ENCODE data around the gene SLC25A51.

The SLC25A51 gene

DNA sequence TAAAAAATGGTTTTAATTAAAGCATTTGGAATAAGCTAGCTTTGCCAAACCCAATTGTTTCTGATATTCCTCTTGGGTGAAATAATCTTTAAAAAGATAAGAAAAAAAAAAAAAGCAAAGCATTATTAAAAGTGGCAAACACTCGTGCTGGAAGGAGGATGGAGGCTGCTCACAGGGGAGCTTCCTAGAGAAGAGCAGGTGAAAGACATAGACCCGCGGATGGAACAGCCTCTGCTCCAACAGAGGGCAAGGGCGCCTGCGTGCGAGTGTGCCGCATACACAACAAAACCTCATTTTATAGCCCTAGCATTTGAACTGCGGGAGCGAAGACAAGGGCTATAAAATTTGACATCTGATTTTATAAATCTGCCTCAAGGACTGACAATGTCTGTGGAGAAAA, 33.4 kb upstream of the SLC25A51 start:
- DNase-seq (ENCODE audit: low spot score) = no peak

DNA sequence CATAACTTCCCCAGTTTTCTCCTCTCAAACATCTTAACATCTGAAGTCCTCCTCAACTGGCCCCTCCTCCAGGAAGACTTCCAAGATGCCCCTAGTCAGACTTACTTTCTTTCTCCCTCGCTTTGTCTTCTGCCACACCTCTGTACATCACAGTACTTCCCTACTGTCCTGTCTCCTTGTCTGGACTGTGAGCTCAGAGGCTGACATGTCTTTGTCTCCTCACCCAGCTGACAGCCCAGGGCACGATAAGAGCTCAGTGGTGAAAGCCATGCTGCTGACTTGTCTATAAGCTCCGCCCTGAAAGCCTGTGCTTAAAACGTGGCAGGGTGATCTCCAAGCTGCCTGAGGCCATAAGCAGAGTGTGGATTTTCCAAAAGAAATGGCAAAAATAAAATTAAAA, 33.0 kb upstream of the SLC25A51 start:
- no peak for DNase-seq (ENCODE audit: low spot score)

DNA sequence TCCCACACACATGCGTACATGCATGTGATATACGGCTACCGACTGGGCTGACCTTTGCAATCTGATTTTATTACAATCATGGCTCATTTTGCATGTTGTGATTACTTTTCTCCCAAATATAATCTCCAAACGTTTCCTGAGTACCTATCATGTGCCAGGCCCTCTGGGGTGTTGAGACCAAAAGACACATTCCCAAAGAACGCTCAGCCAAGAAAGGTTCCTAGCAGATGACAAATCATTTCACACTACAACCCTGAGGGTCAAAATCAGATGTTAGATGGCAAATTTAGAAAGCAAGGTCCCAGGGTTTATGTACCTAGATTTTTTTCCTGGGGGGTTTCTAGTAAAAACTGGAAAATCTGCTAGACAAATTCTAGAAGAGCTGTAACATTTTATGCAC, 32.4 kb upstream of the SLC25A51 start:
- DNase-seq (ENCODE audit: low spot score) = no peak

DNA sequence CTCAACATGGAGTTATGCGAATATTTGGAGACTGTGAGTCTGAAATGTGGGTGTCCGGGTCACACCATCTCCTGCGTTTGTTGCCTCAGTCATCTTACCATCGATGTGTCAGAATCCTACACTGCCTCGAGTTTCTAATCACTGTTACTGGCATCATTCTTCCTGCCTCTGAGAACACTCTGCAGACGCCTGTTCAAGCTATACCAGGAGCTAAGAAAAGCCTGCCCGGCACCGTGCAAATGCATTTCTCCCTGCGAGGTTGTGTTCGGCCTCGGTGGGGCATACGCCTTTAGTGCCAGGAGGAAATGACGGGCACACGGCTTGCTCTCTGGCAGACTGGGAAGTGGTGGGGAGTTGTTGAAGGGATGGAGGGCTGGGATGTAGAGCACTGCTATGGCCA, 31.2 kb upstream of the SLC25A51 start:
- DNase-seq (ENCODE audit: low spot score) = no peak

DNA sequence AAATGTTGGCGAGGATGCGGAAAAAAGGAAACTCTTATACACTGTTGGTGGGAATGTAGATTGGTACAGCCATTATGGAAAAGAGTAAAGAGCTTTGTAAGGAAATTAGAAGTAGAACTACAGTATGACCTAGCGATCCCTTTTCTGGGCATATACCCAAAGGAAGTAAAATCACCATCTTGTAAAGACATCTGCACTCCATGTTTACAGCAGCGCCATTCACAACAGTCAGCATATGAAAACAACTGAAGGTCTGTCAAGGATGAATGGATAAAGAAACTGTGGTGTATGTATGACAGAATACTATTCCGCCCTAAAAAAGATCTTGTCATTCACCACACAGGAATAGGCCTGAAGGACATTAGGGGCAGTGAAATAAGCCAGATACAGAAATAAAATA, 27.7 kb upstream of the SLC25A51 start:
- no peak for DNase-seq (ENCODE audit: low spot score)

DNA sequence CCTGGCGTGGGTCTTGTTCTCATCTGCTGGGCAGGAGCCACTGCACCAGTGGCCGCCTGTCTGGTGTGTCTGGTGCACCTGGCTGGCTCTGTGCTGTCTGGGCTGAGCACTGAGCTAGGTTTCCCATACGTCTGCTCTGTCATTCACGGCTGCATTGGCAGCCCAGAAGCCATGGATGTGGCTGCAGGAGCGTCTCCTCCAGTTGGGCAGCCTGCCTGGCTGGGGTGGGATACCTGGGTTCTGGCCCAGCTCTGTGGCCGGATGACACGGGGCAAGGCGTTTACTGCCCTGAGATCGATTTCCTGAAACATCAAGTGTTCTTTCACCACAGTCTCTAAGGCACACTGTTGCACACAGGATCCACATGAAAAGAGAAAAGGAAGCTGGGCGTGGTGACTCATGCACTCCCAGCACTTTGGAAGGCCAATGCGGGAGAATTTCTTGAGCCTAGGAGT, 25.5 kb upstream of the SLC25A51 start:
- DNase-seq (ENCODE audit: low spot score) = no peak

DNA sequence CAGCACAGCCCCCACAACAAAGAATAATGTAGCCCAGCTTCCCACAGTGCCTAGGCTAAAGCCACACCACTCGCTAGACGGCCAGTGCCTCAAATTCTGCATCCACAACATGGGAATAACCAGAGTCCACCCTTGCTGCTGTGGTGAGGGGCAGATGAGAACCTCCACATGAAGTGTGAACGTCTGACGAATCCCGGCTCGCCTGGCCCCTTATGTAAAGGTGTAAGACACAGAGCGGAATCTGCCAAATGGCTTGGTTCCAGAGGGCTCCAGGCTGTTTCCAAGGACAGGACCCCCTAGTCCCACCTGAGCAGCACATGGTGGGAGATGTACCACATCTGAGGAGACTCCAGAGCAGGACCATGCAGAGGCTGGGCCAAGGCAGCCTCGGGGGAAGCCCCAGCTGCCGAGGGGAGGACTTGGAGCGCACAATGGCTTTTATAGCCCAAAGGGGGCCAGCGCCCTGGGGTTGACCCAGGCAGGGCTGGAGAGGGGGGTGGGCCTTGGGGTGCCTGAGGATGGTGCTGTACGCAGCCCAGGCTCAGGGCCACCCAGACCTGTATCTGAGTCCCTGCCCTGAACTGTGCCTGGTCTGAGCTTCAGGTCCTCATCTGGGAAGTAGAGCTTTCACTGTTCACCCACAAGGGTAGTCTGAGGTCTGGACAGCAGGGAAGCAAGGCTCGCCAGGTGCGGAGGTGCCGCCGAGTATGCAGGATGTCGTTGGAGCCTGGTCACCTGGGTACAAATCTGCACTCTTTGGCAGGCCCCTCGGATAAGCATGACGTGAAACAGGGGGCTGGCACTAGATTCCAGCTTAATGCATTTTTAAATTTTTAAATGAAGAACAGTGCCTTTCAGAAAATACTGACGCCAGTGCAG, 24.9 kb upstream of the SLC25A51 start:
- DNase-seq (ENCODE audit: low spot score) = no peak

DNA sequence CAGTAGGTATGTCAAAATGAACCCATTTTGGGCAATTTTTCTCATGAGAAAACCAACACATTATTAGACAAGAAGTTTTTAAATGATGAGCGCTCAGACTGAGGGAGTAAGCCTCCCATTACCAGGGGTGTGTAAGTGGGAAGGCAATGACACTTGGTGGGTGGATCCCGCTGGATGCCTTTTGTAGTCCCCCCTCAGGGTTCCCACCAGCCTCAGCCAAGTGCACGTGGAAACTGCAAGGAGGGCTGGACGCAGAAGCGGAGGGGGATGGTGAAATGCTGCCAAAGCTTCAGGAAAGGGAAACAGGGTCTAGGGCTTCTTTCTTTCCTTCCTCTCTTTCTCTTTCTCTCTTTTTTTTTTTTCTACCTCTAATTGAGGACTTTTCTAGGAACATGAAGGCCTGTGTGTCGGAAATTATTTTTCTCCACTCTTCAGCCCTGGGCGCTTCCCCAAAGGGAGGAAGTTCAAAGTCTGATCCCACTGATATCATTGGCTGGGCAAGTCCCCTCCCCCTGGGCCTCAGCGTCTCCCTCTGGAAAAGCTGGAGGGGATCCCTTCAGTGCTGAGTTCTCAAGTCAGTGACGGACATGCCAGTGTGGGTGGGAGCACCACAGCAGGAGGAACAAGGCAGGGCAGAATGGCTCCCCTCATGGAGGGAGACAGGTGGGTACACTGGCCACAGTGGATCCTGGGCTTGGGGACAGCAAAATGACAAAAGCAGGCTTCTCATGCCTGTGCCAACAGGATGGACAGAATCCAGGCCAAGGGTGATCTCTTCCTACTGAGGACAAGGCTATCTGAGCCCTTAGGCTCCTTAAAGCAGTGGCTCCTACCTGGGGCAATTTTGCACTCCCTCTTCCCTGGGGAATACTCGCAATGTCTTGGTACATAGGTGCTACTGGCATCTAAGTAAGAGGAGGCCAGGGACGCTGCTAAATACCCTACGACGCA, 23.9 kb upstream of the SLC25A51 start:
- no peak for DNase-seq (ENCODE audit: low spot score)

DNA sequence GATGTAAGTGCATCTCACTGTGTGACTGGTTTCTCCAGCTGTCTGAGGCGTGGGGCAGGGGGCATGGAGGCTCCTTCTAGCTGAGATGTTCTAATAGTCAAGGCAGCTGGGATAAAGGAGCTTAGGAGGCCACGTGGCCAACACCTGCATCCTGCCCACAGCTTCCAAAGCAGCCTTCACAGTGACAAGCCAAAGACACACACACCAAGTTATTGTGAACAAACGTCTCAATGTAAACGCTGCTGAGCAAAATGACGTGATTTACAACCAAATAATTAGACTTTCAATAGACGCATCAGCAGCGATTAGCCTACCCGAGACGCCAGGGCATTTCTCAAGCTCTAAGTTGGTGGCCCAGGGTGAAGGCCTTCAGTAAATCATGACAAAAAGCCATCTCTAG, 23.2 kb upstream of the SLC25A51 start:
- no peak for DNase-seq (ENCODE audit: low spot score)

DNA sequence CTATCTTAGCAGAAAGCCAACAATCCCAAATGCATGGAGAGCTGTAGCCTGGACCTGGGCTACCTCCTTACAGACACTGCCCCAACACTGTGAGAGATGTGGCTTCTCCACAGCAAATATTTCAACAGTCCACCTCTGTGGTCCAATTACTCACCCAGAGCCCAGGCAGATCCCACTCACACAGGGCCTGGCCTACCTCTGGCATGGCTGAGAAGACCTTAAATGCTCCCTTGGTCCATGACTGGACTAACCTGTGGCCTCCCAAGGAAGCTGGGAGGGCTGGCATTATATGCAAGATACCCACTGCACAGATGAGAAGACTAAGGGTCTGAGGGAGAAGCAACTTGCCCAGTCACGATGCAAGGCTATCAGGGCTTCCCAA, 22.8 kb upstream of the SLC25A51 start:
- DNase-seq (ENCODE audit: low spot score) = no peak

DNA sequence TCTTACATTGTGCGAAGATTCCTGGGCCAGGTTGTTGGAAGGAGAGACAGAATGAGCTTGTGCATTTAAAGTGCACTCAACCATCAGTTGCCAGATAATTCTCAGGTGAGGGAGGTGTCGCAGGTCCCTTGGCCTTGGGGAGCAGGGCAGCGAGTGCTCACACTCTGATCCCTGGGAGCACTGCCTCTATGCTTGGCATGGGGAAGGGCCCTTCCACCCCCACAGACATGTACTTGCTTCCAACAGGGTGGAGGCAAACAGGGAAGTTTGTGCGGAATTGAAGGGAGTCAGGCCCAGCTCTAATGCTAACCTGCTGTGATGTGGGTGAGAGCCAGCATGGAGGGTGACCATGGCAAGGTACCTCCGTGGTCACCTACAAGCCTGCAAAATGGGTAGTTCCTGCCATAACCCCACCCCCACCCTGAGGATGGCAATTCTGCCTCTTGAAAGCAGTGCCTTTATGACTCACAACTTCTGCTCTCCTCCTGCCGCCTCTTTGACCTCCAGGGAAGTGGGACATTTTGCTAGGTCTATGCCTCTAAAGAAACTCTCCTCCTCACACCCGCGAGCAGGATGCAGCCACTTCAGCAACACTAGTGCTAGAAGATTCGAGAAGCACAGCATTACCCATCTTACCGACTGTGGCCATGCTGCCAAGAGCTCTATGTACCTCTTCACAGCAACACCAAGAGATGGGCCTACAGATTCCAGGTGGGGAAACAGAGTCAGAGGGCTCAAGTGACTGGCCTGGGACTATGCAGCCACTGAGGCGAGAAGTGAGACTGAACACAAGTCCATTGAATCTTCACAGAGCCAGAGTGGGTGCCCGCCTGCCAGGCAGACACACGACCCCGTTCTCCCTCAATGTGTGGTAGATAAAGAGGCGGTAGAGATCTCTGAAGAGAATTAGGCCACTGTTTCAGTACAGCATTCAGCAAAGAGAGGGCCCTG, 22.1 kb upstream of the SLC25A51 start:
- DNase-seq (ENCODE audit: low spot score) = no peak

DNA sequence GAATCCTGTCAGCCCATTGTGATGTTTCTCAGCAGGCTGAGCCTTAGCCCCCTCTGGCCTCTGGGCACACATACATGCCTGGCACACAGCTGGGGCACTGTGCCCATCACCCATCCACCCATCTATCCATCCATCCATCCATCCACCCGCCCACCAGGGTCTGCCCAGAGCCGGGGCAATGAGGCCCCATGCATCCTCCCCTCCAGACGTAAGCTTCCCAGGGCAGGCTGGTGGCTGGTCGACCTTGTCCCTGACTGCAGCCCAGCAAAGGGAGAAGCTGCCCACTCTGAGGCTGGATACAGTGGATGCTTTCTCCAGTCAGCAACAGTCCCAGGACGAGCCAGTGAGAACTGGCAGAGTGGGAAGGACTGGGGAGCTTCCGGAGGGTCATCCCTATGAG, 21.1 kb upstream of the SLC25A51 start:
- DNase-seq (ENCODE audit: low spot score) = no peak

DNA sequence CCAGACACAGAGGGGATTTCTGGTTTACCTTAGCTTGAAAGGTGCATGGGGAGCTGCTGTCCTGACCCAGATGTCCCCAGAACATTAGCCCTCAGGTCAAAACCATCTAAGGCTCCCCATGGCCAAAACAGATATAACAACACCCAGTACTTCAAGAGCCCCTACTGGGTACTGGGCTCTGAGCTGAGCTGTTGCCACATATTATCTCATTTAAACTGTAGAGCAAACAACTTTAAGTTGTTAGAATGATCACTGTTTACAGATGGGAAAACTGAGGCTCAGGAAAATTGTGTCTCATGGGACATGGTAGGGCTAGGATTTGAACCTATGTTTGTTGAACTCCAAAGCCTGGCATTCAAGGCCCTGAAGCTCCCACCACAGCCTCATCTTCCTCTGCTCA, 20.6 kb upstream of the SLC25A51 start:
- no peak for DNase-seq (ENCODE audit: low spot score)

DNA sequence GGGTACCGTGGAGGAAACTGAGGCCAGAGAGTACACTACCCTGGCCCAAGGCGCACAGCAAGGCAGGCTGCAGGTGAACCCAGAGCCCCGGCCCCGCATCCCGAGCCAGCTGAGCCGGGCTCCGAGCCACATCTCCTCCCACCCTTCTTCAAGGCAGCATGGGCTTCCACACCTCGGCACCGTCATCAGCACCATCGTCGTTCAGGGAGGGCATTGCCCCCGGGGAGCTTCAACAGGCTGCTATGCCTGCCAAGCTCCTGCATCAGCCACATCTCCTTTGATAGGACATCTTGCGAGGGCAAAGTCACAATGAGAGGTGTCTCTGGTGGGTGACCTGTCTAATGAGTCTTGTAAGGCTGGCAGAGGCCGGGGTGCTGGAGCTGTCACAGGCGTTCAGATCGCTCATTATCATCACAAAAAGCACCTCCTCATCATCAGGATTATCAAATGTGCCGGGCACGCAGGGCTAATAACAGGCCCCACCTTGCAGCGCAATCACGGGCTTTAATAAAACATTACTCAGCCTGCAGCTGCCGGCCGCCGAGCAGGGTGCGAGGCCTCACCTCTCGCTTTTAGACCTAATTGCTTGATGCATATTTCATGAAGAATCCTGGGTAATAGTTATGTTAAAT, 20.0 kb upstream of the SLC25A51 start:
- no peak for DNase-seq (ENCODE audit: low spot score)

DNA sequence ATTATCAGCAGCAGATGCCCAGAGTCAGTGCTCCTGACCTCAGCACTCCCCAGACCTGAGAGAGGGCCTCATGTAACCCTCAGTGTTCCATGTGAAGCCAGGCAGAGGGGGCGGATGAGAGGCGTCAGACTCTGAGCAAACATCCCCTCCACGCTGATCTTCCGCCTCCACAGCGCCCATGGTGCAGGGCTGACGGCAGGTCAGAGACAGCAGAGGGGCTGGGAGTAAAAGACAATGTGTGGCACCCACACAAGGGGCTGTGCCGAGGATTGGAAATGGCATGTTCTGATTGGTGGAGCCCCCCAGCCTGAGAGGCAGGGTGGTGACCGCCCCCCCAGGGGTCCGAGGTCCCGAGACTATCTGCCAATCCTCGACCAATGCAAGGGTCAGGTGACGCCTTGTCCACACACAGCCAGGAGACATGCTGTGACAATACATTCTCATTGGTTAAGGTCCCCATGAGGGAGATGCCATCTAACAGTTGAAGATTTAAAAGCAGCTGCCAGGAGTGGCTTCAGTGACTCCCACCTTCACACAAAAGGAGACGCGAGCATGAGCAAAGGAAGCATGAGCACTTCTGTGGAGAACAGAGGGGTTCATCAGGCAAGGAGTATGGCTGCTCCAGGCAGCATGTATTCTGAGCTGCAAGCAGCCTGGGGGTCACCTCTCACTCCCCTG, 19.3 kb upstream of the SLC25A51 start:
- DNase-seq (ENCODE audit: low spot score) = no peak

DNA sequence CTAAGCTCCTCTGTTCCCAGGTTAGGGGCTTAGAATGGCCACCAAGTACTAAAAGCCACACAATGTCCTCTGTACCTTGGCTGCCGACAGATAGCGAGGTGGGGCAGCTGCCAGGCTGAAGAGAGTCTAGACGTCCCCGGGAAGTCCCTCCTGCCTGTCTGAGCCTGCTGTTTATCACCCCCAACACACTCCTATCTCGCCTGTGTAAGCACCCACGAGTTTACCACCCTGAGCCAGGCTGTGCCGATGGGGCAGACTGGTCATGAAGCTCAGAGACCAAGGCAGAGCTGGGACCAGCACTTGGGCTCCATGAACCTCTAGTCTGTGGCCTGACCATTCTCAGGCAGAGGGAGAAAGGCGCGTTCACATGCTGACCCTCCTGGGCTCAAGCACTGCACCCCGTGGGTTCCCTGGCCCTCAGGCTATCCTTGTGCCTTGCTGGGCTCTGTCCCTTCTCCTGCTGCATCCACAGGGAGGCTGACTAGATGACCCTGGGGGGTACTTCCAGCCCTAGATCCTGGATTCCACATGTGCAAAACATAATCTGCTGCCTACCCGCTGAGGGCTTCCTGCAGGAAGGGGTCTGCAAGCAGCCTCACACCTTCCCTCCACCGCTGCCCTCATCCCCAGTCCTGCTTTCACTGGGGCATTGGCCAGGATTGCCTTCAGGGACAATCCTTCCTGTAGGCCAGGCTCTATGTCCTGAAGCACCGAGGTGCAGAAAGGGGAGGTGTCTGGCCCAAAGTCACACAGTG, 18.6 kb upstream of the SLC25A51 start:
- DNase-seq (ENCODE audit: low spot score) = no peak

DNA sequence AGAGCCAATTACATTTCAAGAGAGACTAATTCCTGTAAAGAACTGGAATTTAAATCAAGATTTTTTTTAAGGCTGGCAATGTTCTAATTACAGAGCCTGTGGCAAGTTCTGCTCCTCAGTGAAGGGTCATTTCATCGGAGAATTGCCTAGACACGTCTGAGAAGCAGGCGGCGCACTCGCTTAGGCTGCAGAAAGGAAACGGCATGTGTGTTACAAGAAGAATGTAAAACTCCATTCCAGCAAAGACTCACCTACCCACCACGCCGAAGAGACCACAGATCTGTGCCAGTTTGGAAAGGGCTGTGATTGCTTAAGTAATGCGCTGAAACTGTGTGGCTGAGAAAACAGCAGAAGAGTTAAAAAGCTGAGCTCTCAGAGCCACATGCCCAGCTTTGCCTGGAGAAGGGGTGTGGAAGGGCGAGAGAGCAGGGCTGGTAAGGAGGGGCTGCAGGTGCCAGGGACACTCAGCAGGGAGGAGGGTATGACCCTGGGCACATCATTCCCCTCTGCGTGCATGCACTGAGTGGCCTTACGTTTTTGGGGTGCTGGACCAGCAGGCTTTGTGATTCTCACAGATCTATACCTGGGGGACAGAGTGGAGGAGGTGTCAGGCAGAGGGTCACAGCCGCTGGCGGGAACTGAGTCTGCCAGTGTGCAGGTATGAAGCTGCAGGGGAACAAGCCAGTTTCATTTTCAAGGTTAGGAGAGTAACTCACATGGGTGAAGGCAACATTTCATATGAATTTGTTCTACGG, 17.8 kb upstream of the SLC25A51 start:
- DNase-seq (ENCODE audit: low spot score) = no peak

DNA sequence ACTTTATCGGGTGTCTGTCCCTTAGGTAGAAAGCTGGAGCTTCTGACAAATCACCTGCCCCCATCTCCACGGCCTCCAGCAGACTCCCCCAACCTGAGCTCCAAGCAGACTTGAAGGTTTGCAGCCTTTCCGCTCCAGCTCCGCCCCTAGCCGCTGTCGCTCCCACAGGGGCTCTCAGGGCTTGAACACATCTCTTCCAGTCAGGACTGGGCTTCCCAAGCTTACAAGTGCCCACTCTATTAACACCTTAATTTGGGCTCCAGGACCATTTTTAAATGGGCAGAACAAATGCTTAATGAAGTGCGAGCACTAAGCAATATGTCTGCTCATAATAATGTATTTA, 17.2 kb upstream of the SLC25A51 start:
- no peak for DNase-seq (ENCODE audit: low spot score)

DNA sequence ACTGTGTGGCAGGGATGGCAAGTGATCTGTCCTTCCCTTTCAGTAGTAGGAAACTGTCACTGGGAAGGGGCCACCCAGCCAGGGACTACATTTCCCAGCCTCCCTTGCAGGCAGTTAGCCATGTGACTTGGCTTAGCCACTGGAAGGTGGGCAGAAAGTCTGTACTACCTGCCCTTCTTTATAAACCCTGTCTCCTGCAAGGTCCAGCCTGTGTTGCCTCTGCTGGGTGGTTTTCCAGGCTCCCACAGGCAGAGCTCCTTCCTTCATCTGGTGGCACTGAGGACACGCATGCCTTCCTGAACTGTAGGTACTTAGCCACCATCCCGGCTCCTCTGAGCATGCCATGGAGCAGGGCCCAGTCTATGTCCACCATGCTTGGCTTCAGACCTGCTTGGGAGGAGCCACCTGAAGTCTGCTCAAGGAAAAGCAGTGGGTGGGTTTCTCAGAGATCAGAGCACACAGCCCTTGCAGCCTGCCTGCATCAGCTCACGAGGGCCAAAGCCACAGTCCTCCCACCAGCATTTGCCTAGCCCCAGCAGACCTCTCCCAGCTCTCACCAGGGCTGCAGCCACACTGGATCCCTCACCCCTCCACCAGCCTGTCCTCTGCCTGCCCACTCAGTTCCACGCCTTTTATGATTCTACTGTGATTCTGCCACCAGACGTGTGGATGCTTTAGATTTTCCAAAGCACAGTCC, 16.7 kb upstream of the SLC25A51 start:
- peak; percentile 75 for DNase-seq (ENCODE audit: low spot score)

Measured in ecto neural progenitor cell (in vitro differentiated cells).